HepG2 (cell line): ENCODE measurements around the gene CEP43. TPM values are rescaled to one million over a fixed set of nuclear protein-coding genes. Genes with fewer than 3 reads are reported as not detected.

Experiments
- DPF2 ChIP-seq: sonication (generic); formaldehyde crosslinking; IDR thresholded peaks from 2 replicates; pipeline ENCODE4 v1.4.0; 2020; ENCODE audit warnings: mild to moderate bottlenecking, low read depth, missing genetic modification reagents, borderline replicate concordance
- E2F5 ChIP-seq: sonication (generic); formaldehyde crosslinking; conservative IDR thresholded peaks from 2 replicates; pipeline ENCODE4 v1.4.0; 2020; ENCODE audit warnings: missing genetic modification reagents
- FOXA1 ChIP-seq, 2 experiments: fragments of 450-650 bp in 1 of 2; sonication (generic) in 1 of 2; formaldehyde crosslinking in 1 of 2; IDR thresholded peaks; 2 replicates each; pipeline versions ENCODE4 v1.4.0 to v1.6.1; 2016 to 2020; ENCODE audit warnings: missing genetic modification reagents in 1 of 2
- MIER3 ChIP-seq: IDR thresholded peaks from 2 replicates; pipeline ENCODE4 v1.6.1; 2016; ENCODE audit warnings: missing compliant biosample characterization, borderline replicate concordance
- MLX ChIP-seq: IDR thresholded peaks from 2 replicates; pipeline ENCODE4 v1.6.1; 2016
- POLR2A ChIP-seq, 2 experiments: IDR thresholded peaks; 2 replicates each; pipeline ENCODE4 v1.6.1; 2011; ENCODE audit warnings: low read depth in 2 of 2, low read length in 2 of 2, mild to moderate bottlenecking in 1 of 2, moderate library complexity in 1 of 2; ENCODE audit not compliant: insufficient read depth in 1 of 2
- SMAD1 ChIP-seq: sonication (generic); formaldehyde crosslinking; IDR thresholded peaks from 2 replicates; pipeline ENCODE4 v1.4.0; 2020; ENCODE audit warnings: missing genetic modification reagents, low read depth, mild to moderate bottlenecking, borderline replicate concordance
- SMARCE1 ChIP-seq: fragments of 450-650 bp; IDR thresholded peaks from 2 replicates; pipeline ENCODE4 v1.6.1; 2017; ENCODE audit warnings: borderline replicate concordance
- STAG1 ChIP-seq: sonication (generic); formaldehyde crosslinking; IDR thresholded peaks from 2 replicates; pipeline ENCODE4 v1.4.0; 2020; ENCODE audit warnings: missing genetic modification reagents
- TCF7L2 ChIP-seq: IDR thresholded peaks from 2 replicates; pipeline ENCODE4 v1.6.1; 2011; ENCODE audit warnings: mild to moderate bottlenecking, low read depth, low read length, moderate library complexity
- YY1 ChIP-seq: IDR thresholded peaks from 2 replicates; pipeline ENCODE4 v1.6.1; 2011; ENCODE audit warnings: low read length, low read depth, moderate library complexity, mild to moderate bottlenecking; ENCODE audit not compliant: insufficient read depth, insufficient replicate concordance
- ZBED4 ChIP-seq: sonication (generic); formaldehyde crosslinking; IDR thresholded peaks from 2 replicates; pipeline ENCODE4 v1.4.0; 2020; ENCODE audit warnings: missing genetic modification reagents, borderline replicate concordance
- ZNF318 ChIP-seq: sonication (generic); formaldehyde crosslinking; IDR thresholded peaks from 2 replicates; pipeline ENCODE4 v1.4.0; 2020; ENCODE audit warnings: mild to moderate bottlenecking, missing genetic modification reagents
- ZNF660 ChIP-seq: sonication (generic); formaldehyde crosslinking; IDR thresholded peaks from 2 replicates; pipeline ENCODE4 v1.5.1; 2020; ENCODE audit warnings: mild to moderate bottlenecking, low read depth, missing genetic modification reagents, borderline replicate concordance
- ZNF782 ChIP-seq: sonication (generic); formaldehyde crosslinking; IDR thresholded peaks from 2 replicates; pipeline ENCODE4 v1.4.0; 2020; ENCODE audit warnings: missing genetic modification reagents, mild to moderate bottlenecking, borderline replicate concordance
- polyA plus RNA-seq, 8 experiments: library from polyadenylated mRNA; depleted of rRNA in 3 of 8; stranded (reverse) in 7 of 8; unstranded in 1 of 8; fragments of >200 nt; fragmentation: Illumina TruSeq in 4 of 8; extraction: Trizol in 4 of 8; gene quantifications; 2 replicates each; pipeline versions ENCODE4 v1.2.1 to v1.2.3, GENCODE V29; 2011 to 2016; ENCODE audit warnings: low read depth in 4 of 8, missing spikeins in 1 of 8, mixed read lengths in 1 of 8; ENCODE audit not compliant: insufficient read depth in 1 of 8
- total RNA-seq, 5 experiments: library from RNA; depleted of rRNA; stranded (reverse); fragments of >200 nt; fragmentation: Illumina TruSeq; extraction: Trizol; gene quantifications; 2 replicates each; pipeline ENCODE4 v1.2.3, GENCODE V29; 2016; ENCODE audit warnings: low read depth in 1 of 5

CEP43 gene
- total and polyA plus RNA-seq, 2 of the 13 experiments (the other 11 are each of a cell fraction or from before 2014, with no cell fraction given) = 29.3 to 73.9 TPM

GRCh38 chr6:166956444-166957086, 42.6 kb upstream of the CEP43 start, which contains the start of gene RNASET2 (continued):
- TF ChIP-seq ZBED4 (CRISPR knock-in tag) (peak; percentile 53), MIER3 (no peak), STAG1 (CRISPR knock-in tag) (peak; percentile 8), FOXA1 (IDR thresholded peaks at IDR 0.05) (no peak), FOXA1 (CRISPR knock-in tag; IDR thresholded peaks at IDR 0.05) (peak; percentile 13; the same call in 1 of the 2 replicates), DPF2 (CRISPR knock-in tag) (peak; percentile 18; the same call in 1 of the 2 replicates), ZNF782 (CRISPR knock-in tag) (peak; percentile 66; the same call in 1 of the 2 replicates), SMARCE1 (no peak), ZNF318 (CRISPR knock-in tag) (peak; percentile 86; the same call in 1 of the 2 replicates), MLX (CRISPR knock-in tag) (peak; percentile 4), ZNF660 (CRISPR knock-in tag) (0 out of 2 replicates have a peak, but pooled peaks have one; percentile 16), POLR2A (IDR thresholded peaks at IDR 0.05; ENCODE audit: insufficient read depth in 1 of 2, low read depth in 2 of 2, low read length in 2 of 2) (peak in 1 of 2 experiments; percentile 68; a peak in 2 of 4 replicates), SMAD1 (CRISPR knock-in tag) (peak; percentile 84; the same call in 1 of the 2 replicates), E2F5 (CRISPR knock-in tag) (peak; percentile 85), TCF7L2 (no peak), YY1 (no peak)
